Endodermal cell (in vitro differentiated cells): Measurements from ENCODE around the gene NKX6-1. TPM values are rescaled to one million over a fixed set of nuclear protein-coding genes. Genes with fewer than 3 reads are reported as not detected.
A peak's percentile ranks its signal among the peaks of the same experiment; 100 is the strongest.

ENCODE experiments used
- DNase-seq: peaks from one replicate; pipeline ENCODE4 v3.0.0-alpha.2; 2017
- H3K27ac ChIP-seq: 2 replicates; pipeline ENCODE4 v1.5.1; 2013; ENCODE audit warnings: mild to moderate bottlenecking, low read depth, low read length, moderate library complexity
- H3K27me3 ChIP-seq: 2 replicates; pipeline ENCODE4 v1.6.1; 2013; ENCODE audit warnings: mild to moderate bottlenecking, low read length, moderate library complexity; ENCODE audit not compliant: insufficient read depth, control insufficient read depth, poor library complexity, severe bottlenecking
- H3K36me3 ChIP-seq: 2 replicates; pipeline ENCODE4 v1.7.0; 2013; ENCODE audit warnings: mild to moderate bottlenecking, low read length, moderate library complexity; ENCODE audit not compliant: control insufficient read depth, insufficient read depth
- H3K4me1 ChIP-seq: one replicate; pipeline ENCODE4 v1.7.0; 2013; ENCODE audit warnings: low read length; ENCODE audit not compliant: control insufficient read depth, insufficient read depth
- H3K4me3 ChIP-seq: 2 replicates; pipeline ENCODE4 v1.5.1; 2013; ENCODE audit warnings: mild to moderate bottlenecking, low read length, moderate library complexity
- H3K9ac ChIP-seq: 2 replicates; pipeline ENCODE4 v1.6.1; 2013; ENCODE audit warnings: mild to moderate bottlenecking, low read length, moderate library complexity; ENCODE audit not compliant: poor library complexity, severe bottlenecking; ENCODE audit errors: extremely low read depth
- H3K9me3 ChIP-seq: 2 replicates; pipeline ENCODE4 v1.6.1; 2013; ENCODE audit warnings: mild to moderate bottlenecking, low read length, moderate library complexity; ENCODE audit not compliant: control insufficient read depth
- H3K27ac Mint-ChIP-seq: 2 replicates; pipeline ENCODE4 v1.8.0; 2020; ENCODE audit warnings: mixed read lengths
- H3K27me3 Mint-ChIP-seq: 2 replicates; pipeline ENCODE4 v1.8.0; 2021; ENCODE audit warnings: mild to moderate bottlenecking, mixed read lengths; ENCODE audit not compliant: insufficient read depth
- H3K36me3 Mint-ChIP-seq: 2 replicates; pipeline ENCODE4 v1.8.0; 2020; ENCODE audit warnings: low read depth, mixed read lengths
- H3K4me1 Mint-ChIP-seq: 2 replicates; pipeline ENCODE4 v1.8.0; 2020; ENCODE audit warnings: mixed read lengths
- H3K4me3 Mint-ChIP-seq: 2 replicates; pipeline ENCODE4 v1.8.0; 2020; ENCODE audit warnings: mild to moderate bottlenecking, moderate library complexity, mixed read lengths
- H3K9me3 Mint-ChIP-seq: 2 replicates; pipeline ENCODE4 v1.8.0; 2020; ENCODE audit warnings: mild to moderate bottlenecking, mixed read lengths
- CTCF ChIP-seq: fragments of 200-600 bp; sonication (generic); conservative IDR thresholded peaks from 2 replicates; pipeline ENCODE4 v1.5.0; 2021; ENCODE audit warnings: antibody characterized with exemption, mild to moderate bottlenecking
- WGBS, 2 experiments: methylation state at CpG; one replicate each; pipeline versions ENCODE4 v1.1.5 to v1.1.7; 2013; ENCODE audit warnings: missing lambda C conversion rate in 2 of 2, mixed read lengths in 1 of 2; ENCODE audit not compliant: insufficient coverage in 1 of 2, insufficient read length in 1 of 2; 5-methylcytosine and 5-hydroxymethylcytosine counted together
- total RNA-seq, 2 donors: library from RNA; stranded (reverse); fragmentation: NEBNext Ultra II Directional in 1 of 2; extraction: Animal tissue kit (Norgen Biotek cat#: 25700) in 1 of 2; gene quantifications; 2 replicates in 1 of 2; 3 replicates in 1 of 2; pipeline ENCODE4 v1.2.1, GENCODE V29; 2021

NKX6-1 gene
- total RNA-seq, 2 donors from 2014 or later, result not detected

- Mint-ChIP-seq H3K4me1 (peaks cover 25% of the 10 kb centered on the region), H3K4me3 (peak overlapping the region; percentile 50)
- peak; percentile 74 for DNase-seq
Measured at GRCh38 chr4:84492737-84493091, 6.4 kb downstream of the NKX6-1 start.

DNA sequence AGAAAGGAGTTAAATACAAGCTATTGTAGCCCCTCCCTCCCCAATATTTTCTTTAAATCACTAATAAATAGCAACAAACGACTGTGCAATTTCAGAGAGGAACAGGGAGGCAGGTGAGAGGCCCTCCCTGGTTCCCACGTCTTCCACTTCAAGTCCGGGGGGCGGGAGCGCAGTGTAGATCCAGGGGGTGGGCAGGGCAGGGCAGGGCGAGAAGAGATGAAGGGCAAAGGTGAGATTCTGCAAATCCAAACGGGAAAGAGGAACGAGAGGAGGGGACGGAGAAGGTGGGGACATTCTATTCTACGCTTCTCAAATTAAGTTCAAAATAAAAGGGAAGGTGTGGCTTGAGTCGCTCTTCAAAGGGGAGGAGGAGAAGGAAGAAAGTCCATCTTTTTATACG, 6.8 kb downstream of the NKX6-1 start:
- Histone ChIP-seq H3K36me3 (no peaks in the 10 kb centered on the region), H3K9me3 (no peaks in the 10 kb centered on the region), H3K4me1 (no peaks in the 10 kb centered on the region), H3K27ac (no peak overlapping the region), H3K9ac (no peak overlapping the region), H3K27me3 (peaks cover 100% of the 10 kb centered on the region), H3K4me3 (peak overlapping the region; percentile 61)
- peak; percentile 56 for DNase-seq
- Mint-ChIP-seq H3K4me1 (peaks cover 25% of the 10 kb centered on the region), H3K4me3 (peak overlapping the region; percentile 50), H3K27ac (no peak overlapping the region), H3K36me3 (no peaks in the 10 kb centered on the region), H3K9me3 (no peaks in the 10 kb centered on the region), H3K27me3 (peaks cover 100% of the 10 kb centered on the region)
- WGBS, 2 experiments, result 8% methylated on average over 12 of the region's 12 CpGs; no CpG with 5 or more reads in 1 of the 2 experiments
- TF ChIP-seq CTCF, result no peak

More at GRCh38 chr4:84492737-84493091, 6.4 kb downstream of the NKX6-1 start:
- H3K27ac Mint-ChIP-seq, result no peak overlapping the region
- H3K27me3 Mint-ChIP-seq, result peaks cover 100% of the 10 kb centered on the region
- Histone ChIP-seq H3K4me3 (peak overlapping the region; percentile 61), H3K9me3 (no peaks in the 10 kb centered on the region), H3K4me1 (no peaks in the 10 kb centered on the region), H3K27ac (no peak overlapping the region), H3K36me3 (no peaks in the 10 kb centered on the region), H3K27me3 (peaks cover 100% of the 10 kb centered on the region), H3K9ac (no peak overlapping the region)
- no peaks in the 10 kb centered on the region for H3K36me3 Mint-ChIP-seq
- WGBS, 2 experiments, result 3% methylated on average over 28 of the region's 28 CpGs; no CpG with 5 or more reads in 1 of the 2 experiments
- no peaks in the 10 kb centered on the region for H3K9me3 Mint-ChIP-seq
- TF ChIP-seq CTCF, result no peak

GRCh38 chr4:84491481-84491880, 7.6 kb downstream of the NKX6-1 start:
- Mint-ChIP-seq H3K4me1 (peaks cover 18% of the 10 kb centered on the region), H3K27me3 (peaks cover 99% of the 10 kb centered on the region), H3K4me3 (no peak overlapping the region), H3K36me3 (no peaks in the 10 kb centered on the region), H3K27ac (no peak overlapping the region), H3K9me3 (no peaks in the 10 kb centered on the region)
- Histone ChIP-seq H3K4me3 (no peak overlapping the region), H3K27me3 (peaks cover 96% of the 10 kb centered on the region), H3K9ac (no peak overlapping the region), H3K36me3 (no peaks in the 10 kb centered on the region), H3K27ac (no peak overlapping the region), H3K9me3 (no peaks in the 10 kb centered on the region), H3K4me1 (no peaks in the 10 kb centered on the region)
- peak; percentile 53 for DNase-seq
- WGBS, 2 experiments, result 14 to 21% methylated on average over 1 to 6 of the region's 6 CpGs
- TF ChIP-seq CTCF, result no peak
